GM12875 (cell line): Measurements from ENCODE around the gene ZNF583.
A peak's percentile ranks its signal among the peaks of the same experiment; 100 is the strongest.

ENCODE experiments used
- H3K4me3 ChIP-seq: one replicate; pipeline ENCODE4 v1.5.1; 2011; ENCODE audit warnings: low read depth, low read length, control low read depth
- TF ChIP-seq, protein P1 (sequence below): IDR thresholded peaks from 2 replicates; pipeline ENCODE4 v1.5.1; 2011; ENCODE audit warnings: low read depth, mild to moderate bottlenecking, control low read depth, inconsistent platforms, low read length, moderate library complexity, borderline replicate concordance; ENCODE audit not compliant: insufficient read depth

Gene ZNF583

DNA sequence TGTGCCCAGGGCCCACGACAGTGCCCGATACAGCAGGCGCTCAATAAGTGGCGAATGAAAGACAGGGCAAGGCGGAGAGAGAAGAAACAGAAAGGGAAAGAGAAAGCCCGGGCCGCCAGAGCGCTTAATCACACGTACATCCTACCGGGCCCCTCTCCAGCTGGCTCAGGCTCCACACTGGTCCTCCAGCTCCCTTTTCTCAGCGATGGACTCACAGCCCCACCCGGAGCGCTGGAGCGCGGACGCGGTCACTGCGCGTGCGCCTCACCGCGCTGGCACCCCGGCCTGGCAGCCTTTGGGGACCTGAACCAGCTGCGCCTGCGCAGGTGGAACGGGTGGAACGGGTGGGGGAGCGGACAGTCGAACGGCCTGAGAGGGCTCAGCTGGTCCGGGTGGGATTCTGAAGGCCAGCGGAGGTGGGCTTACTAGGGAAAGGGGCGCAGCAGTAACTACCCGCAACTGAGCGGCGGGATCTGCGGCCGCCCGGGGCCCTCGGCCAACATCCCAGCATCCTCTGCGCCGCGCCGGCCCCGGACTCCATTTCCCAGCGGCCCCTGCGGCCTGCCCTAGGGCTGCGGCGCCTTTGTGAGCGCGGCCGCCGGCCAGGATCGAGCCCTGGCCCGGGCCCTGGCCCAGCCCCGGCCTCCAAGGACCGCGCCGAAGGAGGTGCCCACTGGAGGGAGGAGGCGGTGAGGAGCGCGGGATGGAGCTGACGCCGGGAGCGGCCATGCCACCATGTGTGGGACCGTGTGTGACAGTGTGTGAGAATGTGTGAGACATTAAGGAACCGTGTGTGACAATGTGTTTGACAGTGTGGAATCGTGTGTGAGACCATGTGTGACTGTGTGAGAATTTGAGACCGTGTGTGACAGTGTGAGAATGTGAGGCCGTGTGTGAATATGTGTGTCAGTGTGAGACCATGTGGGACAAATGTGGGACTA is at the start of gene ZNF583:
ZNF583 (plus strand) TSS at position 569 of the 941 bp plus-strand sequence. CDS start 2,783 bp downstream, outside the sequence.
- H3K4me3 ChIP-seq, result peak within 1 kb of the TSS; percentile 77
- TF ChIP-seq, protein P1, sequence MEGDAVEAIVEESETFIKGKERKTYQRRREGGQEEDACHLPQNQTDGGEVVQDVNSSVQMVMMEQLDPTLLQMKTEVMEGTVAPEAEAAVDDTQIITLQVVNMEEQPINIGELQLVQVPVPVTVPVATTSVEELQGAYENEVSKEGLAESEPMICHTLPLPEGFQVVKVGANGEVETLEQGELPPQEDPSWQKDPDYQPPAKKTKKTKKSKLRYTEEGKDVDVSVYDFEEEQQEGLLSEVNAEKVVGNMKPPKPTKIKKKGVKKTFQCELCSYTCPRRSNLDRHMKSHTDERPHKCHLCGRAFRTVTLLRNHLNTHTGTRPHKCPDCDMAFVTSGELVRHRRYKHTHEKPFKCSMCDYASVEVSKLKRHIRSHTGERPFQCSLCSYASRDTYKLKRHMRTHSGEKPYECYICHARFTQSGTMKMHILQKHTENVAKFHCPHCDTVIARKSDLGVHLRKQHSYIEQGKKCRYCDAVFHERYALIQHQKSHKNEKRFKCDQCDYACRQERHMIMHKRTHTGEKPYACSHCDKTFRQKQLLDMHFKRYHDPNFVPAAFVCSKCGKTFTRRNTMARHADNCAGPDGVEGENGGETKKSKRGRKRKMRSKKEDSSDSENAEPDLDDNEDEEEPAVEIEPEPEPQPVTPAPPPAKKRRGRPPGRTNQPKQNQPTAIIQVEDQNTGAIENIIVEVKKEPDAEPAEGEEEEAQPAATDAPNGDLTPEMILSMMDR, result no peak

GRCh38 chr19:56355517-56355916 is 48.6 kb upstream of the ZNF583 start:
- TF ChIP-seq, protein P1, result no peak
- no peak overlapping the region for H3K4me3 ChIP-seq

DNA sequence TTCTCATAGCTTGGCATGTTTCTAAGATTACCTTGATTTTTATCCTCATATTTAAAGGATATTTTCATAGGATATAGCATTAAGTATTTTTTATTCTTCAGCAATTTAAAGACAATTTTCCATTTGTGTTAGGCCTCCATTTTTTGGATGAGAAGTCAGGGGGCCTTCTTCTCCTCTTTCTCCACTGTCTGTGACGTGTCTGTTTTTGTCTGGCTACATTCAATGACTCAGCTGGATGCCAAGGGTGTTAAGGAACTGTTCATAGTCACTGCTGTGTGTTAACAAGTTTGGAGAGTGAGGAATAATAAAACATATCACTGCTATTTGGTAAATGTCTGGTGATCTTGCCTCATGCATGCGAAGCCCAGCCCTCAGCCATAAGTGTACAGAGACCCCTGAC is 47.2 kb upstream of the ZNF583 start:
- no peak overlapping the region for H3K4me3 ChIP-seq
- TF ChIP-seq, protein P1, result no peak

DNA sequence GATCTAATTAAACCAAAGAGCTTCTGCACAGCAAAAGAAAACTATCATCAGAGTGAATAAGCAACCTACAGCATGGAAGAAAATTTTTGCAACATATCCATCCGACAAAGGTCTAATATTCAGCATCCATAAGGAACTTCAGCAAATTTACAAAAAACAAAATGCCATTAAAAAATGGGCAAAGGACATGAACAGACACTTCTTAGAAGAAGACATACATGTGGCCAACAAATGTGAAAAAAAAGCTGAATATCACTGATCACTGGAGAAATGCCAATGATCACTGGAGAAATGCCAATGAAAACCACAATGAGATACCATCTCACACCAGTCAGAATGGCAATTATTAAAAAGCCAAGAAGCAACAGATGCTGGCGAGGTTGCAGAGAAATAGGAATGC is 43.3 kb upstream of the ZNF583 start:
- H3K4me3 ChIP-seq, result no peak overlapping the region
- TF ChIP-seq, protein P1, result no peak

DNA sequence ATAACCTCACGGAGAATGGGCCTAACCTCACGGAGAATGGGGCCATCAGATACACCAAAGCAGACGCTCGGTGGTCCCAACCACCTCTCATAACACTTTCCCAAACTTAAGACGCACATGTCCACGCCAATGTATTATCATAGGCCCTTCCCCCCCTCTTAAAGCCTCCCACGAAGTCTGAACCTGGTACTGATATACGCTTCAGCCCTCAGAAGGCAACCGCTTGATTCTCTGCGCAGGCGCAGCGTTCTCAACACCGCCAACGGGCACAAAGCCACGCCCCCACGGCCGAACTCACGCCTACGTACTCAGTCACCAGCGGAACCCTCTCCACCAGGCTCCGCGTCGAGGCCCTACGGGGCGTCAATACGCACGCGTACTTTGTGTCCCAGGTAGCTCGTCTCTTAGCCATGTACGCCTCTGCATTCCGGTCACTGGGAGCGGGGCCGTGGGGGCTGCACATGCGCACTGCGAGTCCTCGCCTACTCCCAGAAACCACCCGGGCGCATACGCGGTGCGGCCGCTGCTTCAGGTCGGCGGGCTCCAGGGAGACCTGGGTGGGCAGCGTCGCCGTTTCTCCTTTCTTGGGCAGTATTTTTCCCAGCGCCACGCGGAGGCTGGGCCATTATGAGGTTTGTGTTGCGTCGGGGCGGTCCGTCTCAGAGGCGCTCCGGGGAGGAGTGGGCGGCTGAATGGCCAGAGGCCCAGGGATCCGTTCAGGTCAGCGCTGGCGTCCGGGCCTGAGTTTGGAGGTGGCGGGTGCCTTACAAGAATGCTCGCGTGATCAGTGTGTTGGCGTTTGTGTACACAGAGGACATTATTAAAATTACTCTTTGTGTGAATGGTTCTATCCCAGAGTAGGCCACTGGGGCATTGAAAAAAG is 36.1 kb upstream of the ZNF583 start:
- TF ChIP-seq, protein P1, result no peak
- H3K4me3 ChIP-seq, result no peak overlapping the region

- TF ChIP-seq, protein P1, result no peak
- H3K4me3 ChIP-seq, result no peak overlapping the region
Observed at GRCh38 chr19:56369886-56370676, 34.1 kb upstream of the ZNF583 start.
